Panc1 (cell line): ENCODE measurements around the gene BCL2. TPM values are rescaled to one million over a fixed set of nuclear protein-coding genes. Genes with fewer than 3 reads are reported as not detected.
A peak's percentile ranks its signal among the peaks of the same experiment; 100 is the strongest.

Source experiments
- ATAC-seq: fragments of 200-7000 bp; cut with Tn5 transposase; 2 replicates; pipeline ENCODE4 v1.9.1; 2020; ENCODE audit warnings: mild to moderate bottlenecking, moderate library complexity
- BruUV-seq: library from RNA; stranded (reverse); fragments of 400-500 nt; replicated peaks from 2 replicates; lab custom pipeline; 2021; lab: Mats Ljungman, UMichigan
- CTCF ChIA-PET: fragments of 300-600 bp; sonication (Branson Sonifier 250); formaldehyde crosslinking; loops from one replicate; lab custom pipeline; 2022; ENCODE audit warnings: antibody characterized with exemption; lab: Charles Lee
- POLR2A ChIA-PET: fragments of 300-600 bp; sonication (Branson Sonifier 250); formaldehyde crosslinking; loops from one replicate; lab custom pipeline; 2022; ENCODE audit warnings: antibody characterized with exemption; lab: Charles Lee
- DNase-seq: peaks from one replicate; pipeline ENCODE4 v3.0.0-alpha.2; 2010; ENCODE audit warnings: low read depth, low spot score
- H3K27ac ChIP-seq: 2 replicates; pipeline ENCODE4 v1.5.1; 2011; ENCODE audit warnings: mild to moderate bottlenecking, low read length, inconsistent platforms
- H3K27me3 ChIP-seq: fragments of 200-500 bp; sonication (Bioruptor generic); 2 replicates; pipeline ENCODE4 v1.6.0; 2014; ENCODE audit warnings: low read length, inconsistent platforms; ENCODE audit not compliant: control insufficient read depth, insufficient read depth
- H3K36me3 ChIP-seq: fragments of 200-500 bp; sonication (Bioruptor generic); 2 replicates; pipeline ENCODE4 v1.5.1; 2014; ENCODE audit warnings: inconsistent platforms, mild to moderate bottlenecking, low read length, moderate library complexity; ENCODE audit not compliant: control insufficient read depth, insufficient read depth
- H3K4me1 ChIP-seq: 2 replicates; pipeline ENCODE4 v1.5.1; 2011; ENCODE audit warnings: inconsistent platforms, mild to moderate bottlenecking, low read length, moderate library complexity; ENCODE audit not compliant: control insufficient read depth, insufficient read depth
- H3K4me3 ChIP-seq, 2 experiments: 2 replicates each; pipeline ENCODE4 v1.5.1; 2011 to 2012; ENCODE audit warnings: low read depth in 2 of 2, low read length in 2 of 2, mild to moderate bottlenecking in 2 of 2, inconsistent platforms in 1 of 2, moderate library complexity in 1 of 2
- H3K9me3 ChIP-seq: fragments of 200-500 bp; sonication (Bioruptor generic); 2 replicates; pipeline ENCODE4 v1.5.1; 2014; ENCODE audit warnings: low read depth, mild to moderate bottlenecking, inconsistent platforms, low read length, moderate library complexity; ENCODE audit not compliant: control insufficient read depth, insufficient read depth
- POLR2AphosphoS5 ChIP-seq: IDR thresholded peaks from 2 replicates; pipeline ENCODE4 v1.6.1; 2012; ENCODE audit warnings: mild to moderate bottlenecking, low read depth, low read length, moderate library complexity
- SIN3A ChIP-seq: IDR thresholded peaks from 2 replicates; pipeline ENCODE4 v1.6.1; 2012; ENCODE audit warnings: low read depth, mild to moderate bottlenecking, low read length, moderate library complexity, borderline replicate concordance; ENCODE audit not compliant: insufficient read depth
- TCF7L2 ChIP-seq: IDR thresholded peaks from 2 replicates; pipeline ENCODE4 v1.6.1; 2011; ENCODE audit warnings: mild to moderate bottlenecking, low read depth, low read length, inconsistent platforms
- in situ Hi-C: cut with HindIII; loops from 2 replicates; pipeline ENCODE4 v1.10.0; 2016; ENCODE audit warnings: low sequenced_read_pairs, low pct_unique_long_range_greater_than_20kb
- intact Hi-C: fragments of 100-400 bp; cut with micrococcal nuclease; formaldehyde crosslinking; loops from one replicate; pipeline ENCODE4 v1.10.0; 2022; ENCODE audit not compliant: unreplicated experiment
- total RNA-seq: library from RNA; stranded (reverse); gene quantifications from one replicate; pipeline ENCODE4 v1.2.1, GENCODE V29; 2021; ENCODE audit not compliant: unreplicated experiment
- TF ChIP-seq, protein P1 (sequence below): fragments of 450-650 bp; IDR thresholded peaks from 2 replicates; pipeline ENCODE4 v1.5.1; 2017; ENCODE audit warnings: mild to moderate bottlenecking
- TF ChIP-seq, protein P2 (sequence below), 2 experiments: IDR thresholded peaks; 2 replicates each; pipeline ENCODE4 v1.6.1; 2011 to 2012; ENCODE audit warnings: low read depth in 2 of 2, control low read depth in 1 of 2, low read length in 1 of 2, mild to moderate bottlenecking in 1 of 2, moderate library complexity in 1 of 2; ENCODE audit not compliant: insufficient read depth in 1 of 2

BCL2 gene
- total RNA-seq, 1 experiment from 2014 or later: 0.72 TPM

- BruUV-seq: no TSS peak
These were observed 20.4 kb upstream of the BCL2 start for GRCh38 chr18:63339920-63340484.

GRCh38 chr18:63336366-63337099 is 17.0 kb upstream of the BCL2 start:
- Histone ChIP-seq H3K36me3 (no peaks in the 10 kb centered on the region; the same call in 1 of the 2 replicates), H3K27me3 (no peaks in the 10 kb centered on the region), H3K4me1 (no peaks in the 10 kb centered on the region), H3K9me3 (no peaks in the 10 kb centered on the region), H3K27ac (no peak overlapping the region), H3K4me3 (no peak overlapping the region)
- intact Hi-C loops: no loop called here
- no peak for ATAC-seq
- ChIA-PET POLR2A (no interaction called here), CTCF (no interaction called here)
- no TSS peak for BruUV-seq
- in situ Hi-C loops: no loop called here
- no peak for DNase-seq
- TF ChIP-seq POLR2AphosphoS5: no peak
- TF ChIP-seq, protein P1, sequence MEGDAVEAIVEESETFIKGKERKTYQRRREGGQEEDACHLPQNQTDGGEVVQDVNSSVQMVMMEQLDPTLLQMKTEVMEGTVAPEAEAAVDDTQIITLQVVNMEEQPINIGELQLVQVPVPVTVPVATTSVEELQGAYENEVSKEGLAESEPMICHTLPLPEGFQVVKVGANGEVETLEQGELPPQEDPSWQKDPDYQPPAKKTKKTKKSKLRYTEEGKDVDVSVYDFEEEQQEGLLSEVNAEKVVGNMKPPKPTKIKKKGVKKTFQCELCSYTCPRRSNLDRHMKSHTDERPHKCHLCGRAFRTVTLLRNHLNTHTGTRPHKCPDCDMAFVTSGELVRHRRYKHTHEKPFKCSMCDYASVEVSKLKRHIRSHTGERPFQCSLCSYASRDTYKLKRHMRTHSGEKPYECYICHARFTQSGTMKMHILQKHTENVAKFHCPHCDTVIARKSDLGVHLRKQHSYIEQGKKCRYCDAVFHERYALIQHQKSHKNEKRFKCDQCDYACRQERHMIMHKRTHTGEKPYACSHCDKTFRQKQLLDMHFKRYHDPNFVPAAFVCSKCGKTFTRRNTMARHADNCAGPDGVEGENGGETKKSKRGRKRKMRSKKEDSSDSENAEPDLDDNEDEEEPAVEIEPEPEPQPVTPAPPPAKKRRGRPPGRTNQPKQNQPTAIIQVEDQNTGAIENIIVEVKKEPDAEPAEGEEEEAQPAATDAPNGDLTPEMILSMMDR: no peak
- TF ChIP-seq, protein P2, sequence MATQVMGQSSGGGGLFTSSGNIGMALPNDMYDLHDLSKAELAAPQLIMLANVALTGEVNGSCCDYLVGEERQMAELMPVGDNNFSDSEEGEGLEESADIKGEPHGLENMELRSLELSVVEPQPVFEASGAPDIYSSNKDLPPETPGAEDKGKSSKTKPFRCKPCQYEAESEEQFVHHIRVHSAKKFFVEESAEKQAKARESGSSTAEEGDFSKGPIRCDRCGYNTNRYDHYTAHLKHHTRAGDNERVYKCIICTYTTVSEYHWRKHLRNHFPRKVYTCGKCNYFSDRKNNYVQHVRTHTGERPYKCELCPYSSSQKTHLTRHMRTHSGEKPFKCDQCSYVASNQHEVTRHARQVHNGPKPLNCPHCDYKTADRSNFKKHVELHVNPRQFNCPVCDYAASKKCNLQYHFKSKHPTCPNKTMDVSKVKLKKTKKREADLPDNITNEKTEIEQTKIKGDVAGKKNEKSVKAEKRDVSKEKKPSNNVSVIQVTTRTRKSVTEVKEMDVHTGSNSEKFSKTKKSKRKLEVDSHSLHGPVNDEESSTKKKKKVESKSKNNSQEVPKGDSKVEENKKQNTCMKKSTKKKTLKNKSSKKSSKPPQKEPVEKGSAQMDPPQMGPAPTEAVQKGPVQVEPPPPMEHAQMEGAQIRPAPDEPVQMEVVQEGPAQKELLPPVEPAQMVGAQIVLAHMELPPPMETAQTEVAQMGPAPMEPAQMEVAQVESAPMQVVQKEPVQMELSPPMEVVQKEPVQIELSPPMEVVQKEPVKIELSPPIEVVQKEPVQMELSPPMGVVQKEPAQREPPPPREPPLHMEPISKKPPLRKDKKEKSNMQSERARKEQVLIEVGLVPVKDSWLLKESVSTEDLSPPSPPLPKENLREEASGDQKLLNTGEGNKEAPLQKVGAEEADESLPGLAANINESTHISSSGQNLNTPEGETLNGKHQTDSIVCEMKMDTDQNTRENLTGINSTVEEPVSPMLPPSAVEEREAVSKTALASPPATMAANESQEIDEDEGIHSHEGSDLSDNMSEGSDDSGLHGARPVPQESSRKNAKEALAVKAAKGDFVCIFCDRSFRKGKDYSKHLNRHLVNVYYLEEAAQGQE (IDR thresholded peaks at IDR 0.05; ENCODE audit: insufficient read depth in 1 of 2, low read depth in 2 of 2, low read length in 1 of 2): no peak
- no peak for TF ChIP-seq TCF7L2
- no peak for TF ChIP-seq SIN3A

More at GRCh38 chr18:63339920-63340484, 20.4 kb upstream of the BCL2 start:
- Histone ChIP-seq H3K9me3 (no peaks in the 10 kb centered on the region), H3K4me1 (no peaks in the 10 kb centered on the region), H3K36me3 (no peaks in the 10 kb centered on the region; the same call in 1 of the 2 replicates), H3K27me3 (no peaks in the 10 kb centered on the region), H3K27ac (no peak overlapping the region), H3K4me3 (no peak overlapping the region)
- ATAC-seq: no peak
- in situ Hi-C loops: no loop called here
- TF ChIP-seq TCF7L2 (no peak), POLR2AphosphoS5 (no peak), SIN3A (no peak)
- TF ChIP-seq, protein P1: peak; percentile 51; the same call in 1 of the 2 replicates
- no peak for DNase-seq
- CTCF ChIA-PET: interaction anchor here (0.6 kb wide), 1 partner anchor 191 kb away, joined by 3 read pairs; no protein-coding TSS in a partner anchor
- intact Hi-C loops: no loop called here
- POLR2A ChIA-PET: no interaction called here
